ENCODE measurements around the gene KCTD16. TPM values are rescaled to one million over a fixed set of nuclear protein-coding genes. Genes with fewer than 3 reads are reported as not detected.

KCTD16 gene
- total RNA-seq, 1 experiment from 2014 or later, result 0.08 TPM

DNA sequence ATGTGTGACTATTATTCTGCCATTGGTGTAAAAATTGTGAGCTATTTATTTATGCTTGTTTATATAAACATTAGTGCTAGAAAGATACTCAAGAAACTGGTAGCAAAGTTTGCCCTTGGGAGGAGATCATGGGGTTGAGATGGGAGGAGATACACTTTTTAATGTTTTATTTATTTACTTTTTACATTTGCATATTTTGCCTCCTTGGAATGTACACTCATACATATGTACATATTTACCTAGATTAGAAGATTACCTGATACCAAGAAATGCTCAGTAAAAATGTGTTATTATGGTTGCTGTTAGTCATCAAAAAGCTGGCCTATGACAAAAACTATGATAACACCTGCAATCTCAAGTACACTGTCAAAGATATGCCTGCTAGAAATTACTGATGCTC lies 195.2 kb downstream of the KCTD16 start:
- Histone ChIP-seq H3K9me3 (replicated peaks) (no peaks in the 10 kb centered on the region), H3K27me3 (replicated peaks) (no peaks in the 10 kb centered on the region), H3K27ac (no peak overlapping the region), H3K4me1 (replicated peaks) (peaks cover 9% of the 10 kb centered on the region), H3K36me3 (no peaks in the 10 kb centered on the region), H3K4me3 (no peak overlapping the region)
- DNase-seq (ENCODE audit: low read depth in 1 of 2, low spot score in 2 of 2), result no peak

DNA sequence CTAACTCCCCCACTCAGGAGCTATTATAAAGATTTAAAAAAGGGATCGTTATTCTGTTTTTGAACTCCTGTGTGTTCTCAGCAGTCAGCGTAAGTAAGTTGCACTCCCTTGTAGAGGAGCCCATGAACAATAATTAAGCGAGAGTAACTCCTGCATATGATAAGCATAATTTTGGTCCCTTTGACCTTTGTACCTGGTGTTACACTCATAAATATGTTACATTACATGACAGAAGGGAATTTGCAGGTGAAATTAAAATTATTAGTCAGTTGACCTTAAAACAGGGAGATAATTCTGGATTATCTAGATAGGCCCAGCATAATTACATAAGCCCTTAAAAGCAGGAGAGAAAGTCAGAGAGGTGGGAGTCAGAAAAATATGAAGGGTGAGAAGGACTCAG lies 197.3 kb downstream of the KCTD16 start:
- Histone ChIP-seq H3K27ac (no peak overlapping the region), H3K9me3 (replicated peaks) (no peaks in the 10 kb centered on the region), H3K27me3 (replicated peaks) (no peaks in the 10 kb centered on the region), H3K4me1 (replicated peaks) (no peaks in the 10 kb centered on the region), H3K4me3 (no peak overlapping the region), H3K36me3 (no peaks in the 10 kb centered on the region)
- no peak for DNase-seq (ENCODE audit: low read depth in 1 of 2, low spot score in 2 of 2)

DNA sequence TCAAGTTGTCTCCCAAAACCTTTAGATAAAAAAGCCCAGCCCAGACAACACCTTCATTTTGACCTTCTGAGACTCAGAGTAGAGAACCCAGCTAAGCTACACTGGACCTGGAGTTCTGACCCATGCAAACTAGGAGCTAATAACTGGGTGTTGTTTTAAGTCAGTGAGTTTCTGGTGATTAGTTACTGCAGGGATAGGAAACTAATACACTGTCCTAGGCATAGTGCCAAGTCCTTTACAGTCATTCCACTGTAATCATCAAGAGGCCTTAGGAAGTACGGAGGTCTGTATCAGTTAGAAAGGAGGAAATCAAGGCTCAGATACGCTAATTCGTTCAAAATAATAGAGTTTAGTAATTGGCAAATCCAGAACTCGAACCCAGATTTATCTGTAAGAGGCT lies 197.9 kb downstream of the KCTD16 start:
- no peaks in the 10 kb centered on the region for H3K4me1 ChIP-seq (replicated peaks)
- H3K27ac ChIP-seq, result no peak overlapping the region
- DNase-seq (ENCODE audit: low read depth in 1 of 2, low spot score in 2 of 2), result no peak
- no peak overlapping the region for H3K4me3 ChIP-seq
- no peaks in the 10 kb centered on the region for H3K36me3 ChIP-seq
- no peaks in the 10 kb centered on the region for H3K27me3 ChIP-seq (replicated peaks)
- no peaks in the 10 kb centered on the region for H3K9me3 ChIP-seq (replicated peaks)

DNA sequence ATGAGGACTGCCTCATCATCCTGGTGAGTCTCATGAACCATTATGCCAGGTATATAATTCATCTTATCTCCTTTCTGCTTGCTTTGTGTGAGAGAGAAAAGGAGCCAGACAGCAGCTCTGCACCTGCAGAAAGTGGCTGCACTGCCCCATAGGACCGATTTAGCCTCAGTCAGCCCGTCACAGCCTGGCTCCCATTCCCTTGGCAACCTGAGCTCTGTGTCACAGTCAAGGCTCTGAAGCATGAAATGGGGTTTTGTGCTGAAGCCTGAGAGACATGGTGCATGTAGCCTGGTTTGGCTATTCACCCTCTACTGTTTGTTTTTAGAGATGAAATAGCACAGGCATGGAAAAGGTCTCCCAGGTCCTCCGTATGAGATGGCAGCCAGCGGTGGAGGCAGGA lies 198.3 kb downstream of the KCTD16 start:
- Histone ChIP-seq H3K4me1 (replicated peaks) (no peaks in the 10 kb centered on the region), H3K9me3 (replicated peaks) (no peaks in the 10 kb centered on the region), H3K36me3 (no peaks in the 10 kb centered on the region)

DNA sequence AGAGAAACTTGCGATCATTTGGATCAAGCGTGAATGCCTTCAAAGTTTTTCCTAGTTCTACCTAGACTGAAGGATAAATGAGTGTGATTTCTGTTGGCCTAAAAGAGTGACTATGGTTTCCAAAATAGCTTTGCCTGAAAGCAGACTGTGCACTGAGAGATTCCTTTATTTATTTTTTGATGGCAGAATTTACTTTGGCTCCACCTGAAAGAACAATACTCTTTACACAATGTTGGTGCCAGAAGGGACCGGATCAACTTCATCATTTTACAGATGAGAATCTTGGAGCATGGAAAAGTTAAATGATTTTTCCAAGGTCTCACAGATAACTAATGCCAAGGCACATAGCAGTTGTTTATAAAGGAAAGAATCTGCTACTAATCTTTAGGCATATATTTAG lies 199.6 kb downstream of the KCTD16 start:
- H3K36me3 ChIP-seq, result no peaks in the 10 kb centered on the region
- H3K9me3 ChIP-seq (replicated peaks), result no peaks in the 10 kb centered on the region
- no peaks in the 10 kb centered on the region for H3K4me1 ChIP-seq (replicated peaks)
- DNase-seq (ENCODE audit: low read depth in 1 of 2, low spot score in 2 of 2), result no peak
- no peak overlapping the region for H3K27ac ChIP-seq
- H3K4me3 ChIP-seq, result no peak overlapping the region
- H3K27me3 ChIP-seq (replicated peaks), result no peaks in the 10 kb centered on the region

More for the DNA sequence above, 198.3 kb downstream of the KCTD16 start:
- no peaks in the 10 kb centered on the region for H3K27me3 ChIP-seq (replicated peaks)
- no peak overlapping the region for H3K4me3 ChIP-seq
- no peak for DNase-seq (ENCODE audit: low read depth in 1 of 2, low spot score in 2 of 2)
- no peak overlapping the region for H3K27ac ChIP-seq

- H3K4me1 ChIP-seq (replicated peaks), result no peaks in the 10 kb centered on the region
- no peak for DNase-seq (ENCODE audit: low read depth in 1 of 2, low spot score in 2 of 2)
- H3K27me3 ChIP-seq (replicated peaks), result no peaks in the 10 kb centered on the region
- no peak overlapping the region for H3K4me3 ChIP-seq
- H3K9me3 ChIP-seq (replicated peaks), result no peaks in the 10 kb centered on the region
- no peak overlapping the region for H3K27ac ChIP-seq
- no peaks in the 10 kb centered on the region for H3K36me3 ChIP-seq
These were observed 204.0 kb downstream of the KCTD16 start for GRCh38 chr5:144374637-144375036.

GRCh38 chr5:144377207-144377606 lies 206.5 kb downstream of the KCTD16 start:
- no peaks in the 10 kb centered on the region for H3K9me3 ChIP-seq (replicated peaks)
- no peak overlapping the region for H3K27ac ChIP-seq
- no peaks in the 10 kb centered on the region for H3K36me3 ChIP-seq
- no peak overlapping the region for H3K4me3 ChIP-seq
- no peak for DNase-seq (ENCODE audit: low read depth in 1 of 2, low spot score in 2 of 2)
- no peaks in the 10 kb centered on the region for H3K4me1 ChIP-seq (replicated peaks)
- H3K27me3 ChIP-seq (replicated peaks), result no peaks in the 10 kb centered on the region

GRCh38 chr5:144378681-144379080 lies 208.0 kb downstream of the KCTD16 start:
- no peak for DNase-seq (ENCODE audit: low read depth in 1 of 2, low spot score in 2 of 2)
- Histone ChIP-seq H3K27ac (no peak overlapping the region), H3K36me3 (no peaks in the 10 kb centered on the region), H3K9me3 (replicated peaks) (no peaks in the 10 kb centered on the region), H3K27me3 (replicated peaks) (no peaks in the 10 kb centered on the region), H3K4me1 (replicated peaks) (no peaks in the 10 kb centered on the region), H3K4me3 (no peak overlapping the region)

GRCh38 chr5:144385597-144385996 lies 214.9 kb downstream of the KCTD16 start:
- Histone ChIP-seq H3K27ac (no peak overlapping the region), H3K36me3 (no peaks in the 10 kb centered on the region), H3K27me3 (replicated peaks) (no peaks in the 10 kb centered on the region; the same call in 1 of the 2 replicates), H3K9me3 (replicated peaks) (0 out of 2 replicates have a peak, but pooled peaks cover 2% of the 10 kb centered on the region), H3K4me1 (replicated peaks) (no peaks in the 10 kb centered on the region), H3K4me3 (no peak overlapping the region)
- DNase-seq (ENCODE audit: low read depth in 1 of 2, low spot score in 2 of 2), result no peak

DNA sequence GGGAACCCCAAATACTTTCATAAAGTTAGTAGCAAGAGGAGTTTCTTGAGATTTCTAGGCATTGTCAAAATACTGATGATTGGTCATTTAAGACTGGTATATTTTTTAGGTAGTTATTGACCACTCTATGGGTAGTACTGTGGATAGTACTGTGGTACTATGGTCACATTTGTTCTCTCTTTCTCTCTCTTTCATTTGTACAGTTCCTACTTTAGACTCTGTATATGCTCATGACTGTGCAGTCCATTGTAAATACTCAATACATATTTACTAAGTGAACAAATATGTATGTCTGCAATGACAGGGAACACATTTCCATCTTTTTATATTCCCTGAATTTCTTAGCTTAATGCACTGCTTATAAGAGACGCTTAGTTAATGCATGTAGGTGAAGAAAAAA lies 215.6 kb downstream of the KCTD16 start:
- no peak overlapping the region for H3K27ac ChIP-seq
- no peaks in the 10 kb centered on the region for H3K36me3 ChIP-seq

DNA sequence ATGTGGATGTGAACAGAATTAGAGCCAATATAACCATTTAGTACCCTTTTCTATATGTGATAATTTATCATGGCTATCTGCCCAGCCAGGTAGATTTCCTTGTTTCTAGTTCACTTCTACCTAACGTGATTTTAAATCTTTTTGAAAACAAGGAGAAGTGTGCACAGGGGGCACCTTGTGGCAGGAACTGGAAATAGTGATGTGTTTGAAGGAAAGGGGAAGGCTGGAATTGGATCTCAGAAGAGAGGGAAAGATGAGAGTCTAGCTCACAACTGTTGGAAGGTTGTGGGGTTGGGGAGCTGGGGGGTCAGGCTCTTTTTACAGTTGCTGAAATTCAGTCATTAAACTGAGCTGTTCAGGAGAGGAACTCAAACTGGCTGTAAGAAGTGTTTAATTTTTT lies 219.5 kb downstream of the KCTD16 start:
- DNase-seq (ENCODE audit: low read depth in 1 of 2, low spot score in 2 of 2), result peak in 1 of 2 experiments; percentile 8
- 0 out of 2 replicates have a peak, but pooled peaks cover 2% of the 10 kb centered on the region for H3K9me3 ChIP-seq (replicated peaks)
- no peaks in the 10 kb centered on the region for H3K4me1 ChIP-seq (replicated peaks)
- H3K36me3 ChIP-seq, result no peaks in the 10 kb centered on the region
- H3K27me3 ChIP-seq (replicated peaks), result no peaks in the 10 kb centered on the region
- no peak overlapping the region for H3K27ac ChIP-seq
- H3K4me3 ChIP-seq, result no peak overlapping the region

More for the DNA sequence above, 215.6 kb downstream of the KCTD16 start:
- no peak for DNase-seq (ENCODE audit: low read depth in 1 of 2, low spot score in 2 of 2)
- H3K27me3 ChIP-seq (replicated peaks), result no peaks in the 10 kb centered on the region; the same call in 1 of the 2 replicates
- no peaks in the 10 kb centered on the region for H3K4me1 ChIP-seq (replicated peaks)
- no peak overlapping the region for H3K4me3 ChIP-seq
- 0 out of 2 replicates have a peak, but pooled peaks cover 2% of the 10 kb centered on the region for H3K9me3 ChIP-seq (replicated peaks)

DNA sequence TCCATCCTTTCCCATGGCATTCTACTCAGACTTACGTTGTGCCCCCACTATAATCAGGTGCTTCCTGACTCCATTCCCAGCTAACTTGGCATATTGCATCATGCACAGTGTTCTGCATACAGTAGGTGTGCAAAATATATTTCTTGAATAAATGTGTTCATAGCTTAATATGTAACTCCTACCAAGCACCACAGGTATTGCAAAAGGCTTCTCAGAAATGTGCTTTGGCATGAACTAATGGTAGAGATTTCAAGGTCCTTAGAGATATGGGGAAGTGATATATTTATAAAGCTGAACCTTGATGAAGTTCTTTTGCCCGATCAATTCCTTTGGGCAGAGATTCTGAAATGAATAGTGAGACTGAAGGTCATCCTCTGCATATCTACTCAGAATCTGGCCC lies 220.4 kb downstream of the KCTD16 start:
- DNase-seq (ENCODE audit: low read depth in 1 of 2, low spot score in 2 of 2), result no peak
- Histone ChIP-seq H3K27ac (no peak overlapping the region), H3K4me3 (no peak overlapping the region), H3K36me3 (no peaks in the 10 kb centered on the region), H3K27me3 (replicated peaks) (no peaks in the 10 kb centered on the region), H3K4me1 (replicated peaks) (no peaks in the 10 kb centered on the region), H3K9me3 (replicated peaks) (0 out of 2 replicates have a peak, but pooled peaks cover 2% of the 10 kb centered on the region)

DNA sequence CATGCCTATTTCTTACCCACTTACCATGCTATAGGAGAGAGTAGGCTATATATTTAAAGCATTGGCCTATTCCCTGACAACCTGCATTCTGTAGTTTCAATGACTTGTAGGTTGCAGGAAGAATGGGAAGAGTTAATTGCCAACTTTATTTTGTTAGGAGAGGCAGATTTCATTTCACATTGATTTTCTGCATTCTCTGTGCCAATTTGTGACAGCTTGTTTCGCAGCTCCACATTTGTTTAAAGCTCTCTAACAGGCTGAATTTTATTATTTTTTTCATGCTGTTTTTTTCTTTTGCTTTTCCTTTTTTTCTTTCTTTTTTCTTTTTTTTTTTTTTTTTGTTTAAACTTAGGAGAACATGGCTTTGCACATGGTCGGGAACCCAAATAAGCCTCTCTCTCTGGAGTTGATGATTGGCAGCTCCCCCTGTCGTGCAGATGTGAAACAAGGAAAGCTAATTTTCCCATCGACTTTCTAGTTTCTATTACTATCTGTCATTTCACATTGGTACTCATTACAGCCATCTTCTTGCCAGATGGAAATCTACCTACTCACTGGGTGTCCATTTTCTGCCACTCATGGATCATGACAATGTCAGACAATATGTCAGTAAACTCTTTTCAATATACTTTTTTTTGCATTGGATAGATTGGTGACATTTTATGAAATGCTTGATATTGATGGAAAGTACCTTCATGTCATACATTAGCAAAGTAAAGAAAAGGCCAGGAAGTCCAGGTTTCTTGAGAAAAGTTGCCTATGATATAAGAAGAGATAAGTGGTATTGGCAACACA lies 223.2 kb downstream of the KCTD16 start:
- no peak for DNase-seq (ENCODE audit: low read depth in 1 of 2, low spot score in 2 of 2)
- Histone ChIP-seq H3K27ac (no peak overlapping the region), H3K4me1 (replicated peaks) (no peaks in the 10 kb centered on the region), H3K36me3 (no peaks in the 10 kb centered on the region), H3K27me3 (replicated peaks) (no peaks in the 10 kb centered on the region), H3K9me3 (replicated peaks) (no peaks in the 10 kb centered on the region), H3K4me3 (no peak overlapping the region)

DNA sequence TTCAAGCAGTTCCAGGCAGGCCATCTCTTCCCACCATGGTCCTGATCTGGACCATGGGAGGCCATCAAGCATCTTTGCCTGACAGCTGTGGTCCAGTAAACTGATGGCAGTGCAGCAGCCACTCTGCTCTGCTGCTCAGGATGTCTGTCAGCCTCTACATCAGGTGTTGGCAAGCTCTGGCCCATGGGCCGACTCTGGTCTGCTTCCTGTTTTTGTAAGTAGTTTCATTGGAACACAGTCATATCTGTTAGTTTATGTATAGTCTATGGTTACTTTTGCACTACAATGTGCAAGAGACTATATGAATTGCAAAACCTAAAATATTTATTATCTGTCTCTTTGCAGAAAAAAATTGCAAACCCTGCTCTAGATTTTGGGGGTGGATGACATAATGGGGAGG lies 225.0 kb downstream of the KCTD16 start:
- Histone ChIP-seq H3K27me3 (replicated peaks) (no peaks in the 10 kb centered on the region), H3K36me3 (no peaks in the 10 kb centered on the region), H3K4me1 (replicated peaks) (no peaks in the 10 kb centered on the region), H3K4me3 (no peak overlapping the region), H3K27ac (no peak overlapping the region), H3K9me3 (replicated peaks) (no peaks in the 10 kb centered on the region)
- DNase-seq (ENCODE audit: low read depth in 1 of 2, low spot score in 2 of 2), result no peak

DNA sequence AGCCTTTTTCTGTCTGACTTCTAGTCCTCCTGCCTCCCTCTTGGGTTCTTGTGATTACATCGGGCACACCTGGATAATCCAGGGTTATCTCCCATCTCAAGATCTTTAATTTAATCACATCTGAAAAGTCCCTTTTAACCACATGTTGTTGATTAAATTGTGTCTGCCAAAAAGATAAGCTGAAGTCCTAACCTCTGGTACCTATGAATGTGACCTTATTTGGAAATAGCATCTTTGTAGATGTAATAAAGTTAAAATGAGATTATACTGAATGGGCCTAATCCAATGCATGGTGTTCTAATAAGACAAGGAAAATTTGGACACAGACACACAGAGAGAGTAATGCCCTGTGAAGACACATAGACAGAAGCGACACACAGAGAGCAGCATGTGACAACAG lies 232.4 kb downstream of the KCTD16 start:
- Histone ChIP-seq H3K4me3 (no peak overlapping the region), H3K9me3 (replicated peaks) (no peaks in the 10 kb centered on the region), H3K4me1 (replicated peaks) (no peaks in the 10 kb centered on the region), H3K36me3 (no peaks in the 10 kb centered on the region), H3K27me3 (replicated peaks) (no peaks in the 10 kb centered on the region), H3K27ac (no peak overlapping the region)
- DNase-seq (ENCODE audit: low read depth in 1 of 2, low spot score in 2 of 2), result no peak

Data from SJSA1 (cell line).